Measurements from ENCODE around the gene CDCP2. TPM values are rescaled to one million over a fixed set of nuclear protein-coding genes. Genes with fewer than 3 reads are reported as not detected.

Gene CDCP2
- total and polyA plus RNA-seq, 2 of the 8 experiments (the other 6 are each of a cell fraction or from before 2014, with no cell fraction given), result not detected

GRCh38 chr1:54086754-54087153 is 66.0 kb downstream of the CDCP2 start:
- 90% methylated on average over 1 of the region's 1 CpG; no CpG with 5 or more reads in 1 of the 2 experiments for WGBS, 2 experiments (ENCODE audit: extremely low coverage in 1 of 2, insufficient coverage in 1 of 2, insufficient read length in 1 of 2, insufficient replicate concordance in 2 of 2, low coverage in 1 of 2, low lambda C conversion rate in 2 of 2, missing lambda C conversion rate in 1 of 2)
- Histone ChIP-seq H3K23me2 (ENCODE audit: low read depth, low read length) (no peaks in the 10 kb centered on the region), H3K14ac (ENCODE audit: insufficient read length) (no peak overlapping the region), H2AFZ (ENCODE audit: low read length) (no peak overlapping the region), H3K36me3 (ENCODE audit: control insufficient read depth in 2 of 4, insufficient read depth in 4 of 4, low read length in 3 of 4) (no peaks in the 10 kb centered on the region), H4K20me1 (replicated peaks in 1 of 2; ENCODE audit: control insufficient read depth in 1 of 2, insufficient read depth in 2 of 2, low read length in 2 of 2) (peaks cover 0 to 2% of the 10 kb centered on the region in 2 experiments), H3K27me3 (replicated peaks in 1 of 4; ENCODE audit: control insufficient read depth in 3 of 4, extremely low read depth in 1 of 4, insufficient read depth in 3 of 4, low read length in 3 of 4) (no peaks in the 10 kb centered on the region), H3K79me1 (ENCODE audit: low read depth, low read length) (no peaks in the 10 kb centered on the region), H3K4me3 (ENCODE audit: extremely low read depth in 1 of 4, insufficient read depth in 2 of 4, low read depth in 3 of 4, low read length in 4 of 4) (no peak overlapping the region), H4K91ac (replicated peaks; ENCODE audit: insufficient read length, low read length) (no peak overlapping the region), H3K56ac (replicated peaks; ENCODE audit: insufficient read length, low read depth, low read length) (no peak overlapping the region), H4K5ac (ENCODE audit: insufficient read length, low read depth, low read length) (no peak overlapping the region), H2BK12ac (ENCODE audit: low read depth, low read length) (no peak overlapping the region), H2BK15ac (ENCODE audit: low read length) (no peak overlapping the region), H3K4me2 (ENCODE audit: insufficient read depth in 1 of 2, low read depth in 2 of 2, low read length in 2 of 2) (no peak overlapping the region), H3K27ac (ENCODE audit: low read depth, low read length) (no peak overlapping the region), H2BK120ac (replicated peaks; ENCODE audit: low read depth, low read length) (no peak overlapping the region), H2BK5ac (ENCODE audit: low read depth, low read length) (no peak overlapping the region), H3K4me1 (replicated peaks in 1 of 4; ENCODE audit: control insufficient read depth in 3 of 4, insufficient read depth in 4 of 4, low read length in 3 of 4) (no peaks in the 10 kb centered on the region), H3K4ac (replicated peaks; ENCODE audit: insufficient read length, low read depth, low read length) (no peak overlapping the region), H3K9me3 (ENCODE audit: insufficient read depth in 2 of 2, low read depth in 1 of 2, low read length in 1 of 2) (no peaks in the 10 kb centered on the region), H3K18ac (ENCODE audit: extremely low read depth, low read length) (no peak overlapping the region), H2AK5ac (ENCODE audit: low read depth, low read length) (no peak overlapping the region), H3K23ac (ENCODE audit: insufficient read length) (no peak overlapping the region), H4K8ac (ENCODE audit: extremely low read depth, insufficient read depth, low read length) (no peak overlapping the region), H2BK20ac (ENCODE audit: low read length) (no peak overlapping the region), H3K79me2 (ENCODE audit: control insufficient read depth in 1 of 2, insufficient read depth in 2 of 2, low read length in 2 of 2) (no peaks in the 10 kb centered on the region), H3K9ac (replicated peaks in 1 of 4; ENCODE audit: extremely low read depth in 1 of 4, low read depth in 3 of 4, low read length in 3 of 4) (no peak overlapping the region)
- no peak for DNase-seq (ENCODE audit: low read depth in 1 of 2, low spot score in 2 of 2)
- FAIRE-seq, result no peak
- ChIA-PET CTCF (ENCODE audit: partially characterized antibody) (interaction anchor here (1.0 to 8.2 kb wide), 5 partner anchors 9 to 26 kb away, joined by 3 to 65 read pairs (median 4); no protein-coding TSS in a partner anchor), POLR2A (ENCODE audit: partially characterized antibody) (interaction anchor here (0.6 kb wide), 1 partner anchor 766 kb away, joined by 3 read pairs; no protein-coding TSS in a partner anchor)
- TF ChIP-seq EGR1 (IDR thresholded peaks at IDR 0.05; ENCODE audit: borderline replicate concordance, low read depth, low read length), result no peak
- TF ChIP-seq JUN (IDR thresholded peaks at IDR 0.05; ENCODE audit: low read depth, low read length), result no peak

All from H1 (cell line).